Stimulated activated CD4-positive, alpha-beta T cell treated with anti-CD3 and anti-CD28 coated beads, TNF-alpha, amount 100 ng/mL, for 4 hours (primary cell): ENCODE results near the gene CHST9.
"Not testable (repeated sequence)": the region's sequence is repeated elsewhere in the genome, so short reads cannot be mapped to it uniquely, and the experiment has no call there.

Experiments used
- DNase-seq, 3 experiments: peaks; one replicate each; pipeline ENCODE4 v3.0.0-alpha.2; 2020; ENCODE audit warnings: low read depth in 3 of 3

The CHST9 gene

GRCh38 chr18:26930630-26931029 lies 254.5 kb downstream of the CHST9 start:
- DNase-seq: no peak

GRCh38 chr18:26928670-26929313 lies 256.3 kb downstream of the CHST9 start:
- DNase-seq: no peak

- DNase-seq: not testable (repeated sequence)
These were observed 257.3 kb downstream of the CHST9 start for GRCh38 chr18:26927822-26928221.

- DNase-seq: no peak
These were observed 258.9 kb downstream of the CHST9 start for GRCh38 chr18:26926066-26926675.

GRCh38 chr18:26925313-26925712 lies 259.8 kb downstream of the CHST9 start:
- no peak for DNase-seq

GRCh38 chr18:26922313-26922712 lies 262.8 kb downstream of the CHST9 start:
- DNase-seq: no peak

- no peak for DNase-seq
These were observed 264.5 kb downstream of the CHST9 start for GRCh38 chr18:26920644-26921043.

- no peak for DNase-seq
These were observed 265.5 kb downstream of the CHST9 start for GRCh38 chr18:26919627-26920026.

- no peak for DNase-seq
These were observed 265.9 kb downstream of the CHST9 start for GRCh38 chr18:26919201-26919600.

GRCh38 chr18:26911840-26912239 lies 273.3 kb downstream of the CHST9 start:
- no peak for DNase-seq

GRCh38 chr18:26909599-26910290 lies 275.4 kb downstream of the CHST9 start:
- DNase-seq: no peak

GRCh38 chr18:26908906-26909305 lies 276.2 kb downstream of the CHST9 start:
- no peak for DNase-seq

GRCh38 chr18:26902291-26902690 lies 282.8 kb downstream of the CHST9 start:
- DNase-seq: no peak

- no peak for DNase-seq
These were observed 284.1 kb downstream of the CHST9 start for GRCh38 chr18:26901020-26901419.

- no peak for DNase-seq
These were observed 290.7 kb downstream of the CHST9 start for GRCh38 chr18:26894426-26894825.

GRCh38 chr18:26893996-26894395 lies 291.1 kb downstream of the CHST9 start:
- DNase-seq: no peak

- DNase-seq: no peak
These were observed 296.8 kb downstream of the CHST9 start for GRCh38 chr18:26888259-26888658.

GRCh38 chr18:26875040-26875654 lies 310.0 kb downstream of the CHST9 start:
- no peak for DNase-seq

- DNase-seq: no peak
These were observed 310.8 kb downstream of the CHST9 start for GRCh38 chr18:26874283-26874682.

- DNase-seq: no peak
These were observed 315.5 kb downstream of the CHST9 start for GRCh38 chr18:26869640-26870039.

GRCh38 chr18:26868968-26869586 lies 316.0 kb downstream of the CHST9 start:
- DNase-seq: no peak

GRCh38 chr18:26867471-26867870 lies 317.6 kb downstream of the CHST9 start:
- DNase-seq: no peak
